HG02678 (cell line): ENCODE results near the gene SRSF1.
A peak's percentile ranks its signal among the peaks of the same experiment; 100 is the strongest.
"Not testable (repeated sequence)": the region's sequence is repeated elsewhere in the genome, so short reads cannot be mapped to it uniquely, and the experiment has no call there.

ENCODE experiments used
- ATAC-seq: cut with Tn5 transposase; IDR thresholded peaks from one replicate; pipeline ENCODE4 v1.9.1; 2021; ENCODE audit warnings: mild to moderate bottlenecking, moderate library complexity; ENCODE audit not compliant: unreplicated experiment

SRSF1 gene

GRCh38 chr17:57970710-57971109 lies 36.3 kb downstream of the SRSF1 start:
- no peak for ATAC-seq

- no peak for ATAC-seq
Observed at GRCh38 chr17:57968456-57968855, 38.6 kb downstream of the SRSF1 start.

GRCh38 chr17:57966875-57967274 lies 40.2 kb downstream of the SRSF1 start:
- ATAC-seq: no peak

- ATAC-seq: no peak
Observed at GRCh38 chr17:57966246-57966645, 40.8 kb downstream of the SRSF1 start.

GRCh38 chr17:57965521-57966160 lies 41.4 kb downstream of the SRSF1 start:
- ATAC-seq: no peak

GRCh38 chr17:57963149-57963511 lies 43.9 kb downstream of the SRSF1 start:
- no peak for ATAC-seq

- ATAC-seq: no peak
Observed at GRCh38 chr17:57962279-57963148, 44.5 kb downstream of the SRSF1 start.

GRCh38 chr17:57959929-57960328 lies 47.1 kb downstream of the SRSF1 start:
- no peak for ATAC-seq

GRCh38 chr17:57958391-57958790 lies 48.7 kb downstream of the SRSF1 start:
- not testable (repeated sequence) for ATAC-seq

- ATAC-seq: no peak
Observed at GRCh38 chr17:57957886-57958285, 49.2 kb downstream of the SRSF1 start.

GRCh38 chr17:57957120-57957850 lies 49.8 kb downstream of the SRSF1 start:
- ATAC-seq: no peak

- peak; percentile 77 for ATAC-seq
Observed at GRCh38 chr17:57956291-57957119, 50.5 kb downstream of the SRSF1 start.

- ATAC-seq: no peak
Observed at GRCh38 chr17:57955183-57955931, 51.7 kb downstream of the SRSF1 start, which contains the start of gene CUEDC1. Gene CUEDC1, minus strand, starts transcription at chr17:57955412. Its CDS starts 69,848 bp downstream, at chr17:57885564.

- ATAC-seq: no peak
Observed at GRCh38 chr17:57954397-57955182, 52.5 kb downstream of the SRSF1 start.

- ATAC-seq: no peak
Observed at GRCh38 chr17:57953705-57954396, 53.2 kb downstream of the SRSF1 start.
